OCI-LY3 (cell line): Measurements from ENCODE around the gene OPCML.

Experiments
- H2AFZ ChIP-seq: fragments of 200-600, 300-600 bp; shearing (Covaris generic); 2 replicates; pipeline ENCODE4 v1.6.0; 2014; ENCODE audit warnings: antibody characterized with exemption, low read depth, low read length
- H3K27ac ChIP-seq: fragments of 200-600, 300-600 bp; sonication (generic); 2 replicates; pipeline ENCODE4 v1.5.1; 2014; ENCODE audit warnings: mild to moderate bottlenecking, low read length, moderate library complexity, mixed read lengths
- H3K27me3 ChIP-seq: fragments of 200-600, 300-600 bp; sonication (generic); 2 replicates; pipeline ENCODE4 v1.6.1; 2014; ENCODE audit warnings: low read depth, low read length, mixed read lengths
- H3K36me3 ChIP-seq: fragments of 200-600, 300-600 bp; sonication (generic); replicated peaks from 2 replicates; pipeline ENCODE3; 2014; ENCODE audit warnings: low read depth, low read length, mixed read lengths
- H3K4me1 ChIP-seq: fragments of 300-600, 200-600 bp; sonication (generic); 2 replicates; pipeline ENCODE4 v1.6.1; 2014; ENCODE audit warnings: low read length, mixed read lengths
- H3K4me2 ChIP-seq: fragments of 200-600, 300-600 bp; sonication (generic); 2 replicates; pipeline ENCODE4 v1.6.1; 2014; ENCODE audit warnings: low read length, mixed read lengths
- H3K4me3 ChIP-seq: fragments of 300-600, 200-600 bp; sonication (generic); 2 replicates; pipeline ENCODE4 v1.5.1; 2014; ENCODE audit warnings: antibody characterized with exemption, mild to moderate bottlenecking, low read length, moderate library complexity
- H3K79me2 ChIP-seq: fragments of 300-600, 200-600 bp; shearing (Covaris generic); 2 replicates; pipeline ENCODE4 v1.6.1; 2014; ENCODE audit warnings: mild to moderate bottlenecking, low read length, mixed read lengths
- H3K9ac ChIP-seq: fragments of 300-600, 200-600 bp; shearing (Covaris generic); 2 replicates; pipeline ENCODE4 v1.6.0; 2014; ENCODE audit warnings: mild to moderate bottlenecking, low read length, moderate library complexity
- H3K9me3 ChIP-seq: fragments of 200-600, 300-600 bp; shearing (Covaris generic); 2 replicates; pipeline ENCODE4 v1.6.1; 2014; ENCODE audit warnings: low read length, mixed read lengths; ENCODE audit not compliant: insufficient read depth
- H4K20me1 ChIP-seq: fragments of 200-600, 300-600 bp; sonication (generic); 2 replicates; pipeline ENCODE4 v1.6.1; 2016; ENCODE audit warnings: low read length, mixed read lengths; ENCODE audit not compliant: insufficient read depth
- CTCF ChIP-seq: fragments of 200-600, 300-600 bp; sonication (generic); IDR thresholded peaks from 2 replicates; pipeline ENCODE4 v1.5.1; 2014; ENCODE audit warnings: antibody characterized with exemption, low read length, low read depth
- EZH2phosphoT487 ChIP-seq: fragments of 200-600 bp; shearing (Covaris generic); IDR thresholded peaks from 2 replicates; pipeline ENCODE4 v1.6.1; 2018; ENCODE audit warnings: antibody characterized with exemption, mixed run types, low read depth

OPCML gene

GRCh38 chr11:132728026-132728425 lies 804.3 kb downstream of the OPCML start:
- TF ChIP-seq EZH2phosphoT487 (no peak), CTCF (no peak)
- H3K9me3 ChIP-seq, result no peaks in the 10 kb centered on the region
- no peaks in the 10 kb centered on the region for H3K36me3 ChIP-seq

GRCh38 chr11:132721526-132721925 lies 810.8 kb downstream of the OPCML start:
- no peaks in the 10 kb centered on the region for H3K79me2 ChIP-seq
- H3K9ac ChIP-seq, result no peak overlapping the region
- no peak overlapping the region for H3K4me3 ChIP-seq
- no peaks in the 10 kb centered on the region for H4K20me1 ChIP-seq
- no peaks in the 10 kb centered on the region for H3K4me1 ChIP-seq
- no peak for TF ChIP-seq CTCF
- no peak for TF ChIP-seq EZH2phosphoT487
- no peaks in the 10 kb centered on the region for H3K9me3 ChIP-seq
- H3K4me2 ChIP-seq, result no peak overlapping the region
- no peak overlapping the region for H3K27ac ChIP-seq
- no peaks in the 10 kb centered on the region for H3K36me3 ChIP-seq
- H2AFZ ChIP-seq, result no peak overlapping the region
- no peaks in the 10 kb centered on the region for H3K27me3 ChIP-seq

More at GRCh38 chr11:132728026-132728425, 804.3 kb downstream of the OPCML start:
- Histone ChIP-seq H4K20me1 (no peaks in the 10 kb centered on the region), H3K4me3 (no peak overlapping the region), H3K4me1 (no peaks in the 10 kb centered on the region), H3K79me2 (no peaks in the 10 kb centered on the region), H3K27me3 (no peaks in the 10 kb centered on the region), H3K4me2 (no peak overlapping the region), H3K9ac (no peak overlapping the region), H2AFZ (no peak overlapping the region), H3K27ac (no peak overlapping the region)

- H4K20me1 ChIP-seq, result no peaks in the 10 kb centered on the region
- H3K9me3 ChIP-seq, result no peaks in the 10 kb centered on the region
- H3K27me3 ChIP-seq, result no peaks in the 10 kb centered on the region
- TF ChIP-seq CTCF, result no peak
- no peak for TF ChIP-seq EZH2phosphoT487
- no peak overlapping the region for H3K4me2 ChIP-seq
- H3K4me1 ChIP-seq, result no peaks in the 10 kb centered on the region
- no peaks in the 10 kb centered on the region for H3K79me2 ChIP-seq
- H3K9ac ChIP-seq, result no peak overlapping the region
- H2AFZ ChIP-seq, result no peak overlapping the region
- H3K36me3 ChIP-seq, result no peaks in the 10 kb centered on the region
- no peak overlapping the region for H3K4me3 ChIP-seq
- H3K27ac ChIP-seq, result no peak overlapping the region
Observed at GRCh38 chr11:132719684-132720083, 812.6 kb downstream of the OPCML start.

GRCh38 chr11:132718711-132719671 lies 813.3 kb downstream of the OPCML start:
- TF ChIP-seq EZH2phosphoT487 (no peak), CTCF (no peak)
- no peaks in the 10 kb centered on the region for H4K20me1 ChIP-seq
- no peak overlapping the region for H3K4me3 ChIP-seq
- no peaks in the 10 kb centered on the region for H3K4me1 ChIP-seq
- H3K27me3 ChIP-seq, result no peaks in the 10 kb centered on the region
- no peak overlapping the region for H2AFZ ChIP-seq
- no peaks in the 10 kb centered on the region for H3K36me3 ChIP-seq
- H3K4me2 ChIP-seq, result no peak overlapping the region
- H3K9me3 ChIP-seq, result no peaks in the 10 kb centered on the region
- H3K27ac ChIP-seq, result no peak overlapping the region
- H3K79me2 ChIP-seq, result no peaks in the 10 kb centered on the region
- no peak overlapping the region for H3K9ac ChIP-seq
